CD4-positive, CD25-positive, alpha-beta regulatory T cell (primary cell): ENCODE measurements around the gene NCAPG. TPM values are rescaled to one million over a fixed set of nuclear protein-coding genes. Genes with fewer than 3 reads are reported as not detected.

ENCODE experiments used
- ATAC-seq, 2 donors: fragments of 150-1000 bp; cut with Tn5 transposase; one replicate each; pipeline ENCODE4 v1.10.0; 2021; ENCODE audit warnings: low read depth in 2 of 2, moderate number of reproducible peaks in 2 of 2, moderate library complexity in 1 of 2
- DNase-seq, 3 donors: peaks; one replicate each; pipeline versions ENCODE4 v3.0.0 to v3.0.0-alpha.2; 2012 to 2022; ENCODE audit warnings: mixed read lengths in 1 of 3
- H3K27ac ChIP-seq: one replicate; pipeline ENCODE4 v1.7.0; 2013; ENCODE audit warnings: mild to moderate bottlenecking, low read length; ENCODE audit not compliant: insufficient read depth, poor library complexity, severe bottlenecking
- H3K27me3 ChIP-seq: one replicate; pipeline ENCODE4 v1.7.0; 2013; ENCODE audit warnings: low read length; ENCODE audit not compliant: control insufficient read depth, insufficient read depth
- H3K36me3 ChIP-seq: one replicate; pipeline ENCODE4 v1.7.0; 2013; ENCODE audit warnings: mild to moderate bottlenecking, low read length, moderate library complexity; ENCODE audit not compliant: control insufficient read depth, insufficient read depth
- H3K4me1 ChIP-seq: 2 replicates; pipeline ENCODE4 v1.7.0; 2013; ENCODE audit warnings: mild to moderate bottlenecking, low read length; ENCODE audit not compliant: insufficient read depth, control insufficient read depth, poor library complexity, severe bottlenecking
- H3K4me3 ChIP-seq: one replicate; pipeline ENCODE4 v1.7.0; 2013; ENCODE audit warnings: low read depth, mild to moderate bottlenecking, low read length, moderate library complexity
- H3K9me3 ChIP-seq, 2 experiments: 1 replicate in 1 of 2; 2 replicates in 1 of 2; pipeline ENCODE4 v1.7.0; 2013; ENCODE audit warnings: low read length in 2 of 2, mild to moderate bottlenecking in 1 of 2, moderate library complexity in 1 of 2; ENCODE audit not compliant: control insufficient read depth in 2 of 2
- H3K27ac Mint-ChIP-seq, 3 donors: one replicate each; pipeline ENCODE4 v1.8.0; 2020 to 2022; ENCODE audit warnings: mild to moderate bottlenecking in 3 of 3, mixed read lengths in 3 of 3, moderate library complexity in 2 of 3
- H3K27me3 Mint-ChIP-seq: one replicate; pipeline ENCODE4 v1.8.0; 2022; ENCODE audit warnings: mild to moderate bottlenecking, mixed read lengths
- H3K36me3 Mint-ChIP-seq: one replicate; pipeline ENCODE4 v1.8.0; 2020; ENCODE audit warnings: mixed read lengths
- H3K4me1 Mint-ChIP-seq, 4 donors: one replicate each; pipeline ENCODE4 v1.8.0; 2020 to 2022; ENCODE audit warnings: mixed read lengths in 4 of 4, mild to moderate bottlenecking in 1 of 4
- H3K4me3 Mint-ChIP-seq, 4 donors: one replicate each; pipeline ENCODE4 v1.8.0; 2020 to 2022; ENCODE audit warnings: mild to moderate bottlenecking in 4 of 4, mixed read lengths in 4 of 4, moderate library complexity in 3 of 4
- H3K9me3 Mint-ChIP-seq, 7 donors: one replicate each; pipeline ENCODE4 v1.8.0; 2020 to 2022; ENCODE audit warnings: mixed read lengths in 7 of 7, mild to moderate bottlenecking in 3 of 7, moderate library complexity in 2 of 7
- polyA plus RNA-seq, 4 donors: library from polyadenylated mRNA; unstranded; fragments of 300-500 nt; fragmentation: Illumina TruSeq; gene quantifications; one replicate each; pipeline ENCODE4 v1.2.3, GENCODE V29; 2021
- total RNA-seq: library from RNA; stranded (reverse); gene quantifications from one replicate; pipeline ENCODE4 v1.2.3, GENCODE V29; 2022

NCAPG gene
- total and polyA plus RNA-seq, 5 donors from 2014 or later: 1.0 to 4.5 (median 1.8) TPM

DNA sequence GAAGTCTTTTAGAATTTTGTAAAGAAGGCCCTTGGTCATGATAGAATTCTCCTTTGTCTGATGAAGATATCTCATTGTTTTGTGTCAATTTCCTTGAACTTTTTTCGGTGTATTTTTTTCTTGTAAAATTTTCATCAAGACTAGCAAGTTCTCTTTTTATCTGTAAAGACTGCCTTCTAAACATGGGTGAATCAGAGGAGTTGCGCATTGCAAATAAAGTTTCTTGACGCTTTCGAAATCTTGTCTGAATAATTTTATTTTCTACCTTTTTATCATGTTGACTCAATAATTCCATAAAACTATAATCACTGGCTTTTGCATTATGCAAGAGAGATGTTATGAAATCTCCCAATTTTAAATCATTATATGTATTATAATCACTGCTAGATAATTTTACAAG is 66.2 kb downstream of the NCAPG start:
- H3K4me1 ChIP-seq: no peaks in the 10 kb centered on the region
- H3K36me3 ChIP-seq: no peaks in the 10 kb centered on the region
- no peak for ATAC-seq
- no peaks in the 10 kb centered on the region for H3K9me3 ChIP-seq
- H3K27ac ChIP-seq: no peak overlapping the region
- H3K27ac Mint-ChIP-seq: no peak overlapping the region
- peaks cover 10% of the 10 kb centered on the region for H3K36me3 Mint-ChIP-seq
- no peak overlapping the region for H3K4me3 Mint-ChIP-seq
- no peak for DNase-seq
- H3K4me3 ChIP-seq: no peak overlapping the region
- H3K9me3 Mint-ChIP-seq: peaks cover 0 to 7% (median 1%) of the 10 kb centered on the region in 7 donors
- no peaks in the 10 kb centered on the region for H3K27me3 ChIP-seq
- H3K27me3 Mint-ChIP-seq: no peaks in the 10 kb centered on the region
- no peaks in the 10 kb centered on the region for H3K4me1 Mint-ChIP-seq

DNA sequence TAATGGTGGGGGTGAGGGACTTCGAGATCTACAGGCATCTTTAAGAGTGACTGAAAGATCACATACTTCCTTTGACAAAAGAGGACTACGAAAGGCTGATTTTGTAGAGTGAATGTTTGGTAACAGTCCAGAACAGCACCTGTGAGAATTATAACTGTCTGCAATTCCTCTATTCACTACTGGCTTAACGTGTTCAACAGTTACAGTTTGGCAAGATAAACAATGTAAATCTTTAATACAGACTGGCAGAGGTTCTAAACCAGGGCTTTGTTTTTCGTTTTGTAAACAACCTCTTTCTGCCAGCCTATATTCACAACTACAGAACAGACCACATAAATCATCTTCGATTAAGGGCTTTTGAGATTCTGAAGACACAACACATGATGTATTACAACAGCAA is 66.9 kb downstream of the NCAPG start:
- H3K4me1 ChIP-seq: no peaks in the 10 kb centered on the region
- ATAC-seq: no peak
- H3K9me3 ChIP-seq: no peaks in the 10 kb centered on the region
- no peak overlapping the region for H3K27ac ChIP-seq
- Mint-ChIP-seq H3K9me3 (peaks cover 0 to 7% (median 1%) of the 10 kb centered on the region in 7 donors), H3K4me3 (no peak overlapping the region), H3K36me3 (peaks cover 10% of the 10 kb centered on the region), H3K27me3 (no peaks in the 10 kb centered on the region), H3K4me1 (no peaks in the 10 kb centered on the region), H3K27ac (no peak overlapping the region)
- H3K27me3 ChIP-seq: no peaks in the 10 kb centered on the region
- no peak for DNase-seq
- no peaks in the 10 kb centered on the region for H3K36me3 ChIP-seq
- H3K4me3 ChIP-seq: no peak overlapping the region

DNA sequence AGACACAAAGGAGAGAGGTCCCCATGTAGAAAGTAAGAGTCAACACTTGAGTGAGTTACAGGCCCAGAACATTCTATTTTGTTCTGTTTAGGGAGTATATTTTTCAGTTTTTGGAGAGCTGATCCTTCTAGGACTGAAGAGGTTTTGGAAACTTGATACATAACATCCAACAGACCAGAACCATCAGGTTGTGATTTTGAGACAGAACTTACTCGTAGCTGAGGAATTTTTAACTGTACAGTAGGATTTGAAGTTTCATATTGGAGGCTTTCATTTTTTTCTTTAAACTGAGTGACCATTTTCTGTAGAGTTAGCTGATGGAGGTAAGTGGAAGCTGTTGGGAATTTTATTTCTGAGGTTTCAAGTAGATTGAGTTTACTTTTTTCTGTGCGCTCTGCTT is 73.3 kb downstream of the NCAPG start:
- no peaks in the 10 kb centered on the region for H3K27me3 Mint-ChIP-seq

DNA sequence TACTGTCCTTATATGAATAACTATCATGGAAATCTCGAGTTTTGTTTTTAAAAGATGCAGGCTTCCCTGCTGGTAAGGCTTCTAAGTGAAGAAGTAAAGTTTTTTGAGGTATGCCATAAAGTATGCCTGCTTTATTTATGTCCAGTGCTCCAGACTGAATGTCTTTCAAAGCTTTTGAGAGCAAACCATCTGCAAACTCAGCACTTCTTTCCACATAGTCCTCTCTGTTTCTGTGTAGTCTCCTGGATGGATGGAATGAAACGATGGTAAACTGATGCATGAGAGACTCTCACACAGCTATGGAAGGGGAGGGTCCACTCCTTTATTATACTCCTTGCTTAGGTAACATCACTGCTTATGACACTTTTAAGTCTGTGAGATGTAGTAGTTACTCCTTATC is 73.7 kb downstream of the NCAPG start:
- H3K27ac Mint-ChIP-seq: no peak overlapping the region

More for the DNA sequence above, 73.3 kb downstream of the NCAPG start:
- H3K9me3 ChIP-seq: no peaks in the 10 kb centered on the region
- no peak overlapping the region for H3K4me3 Mint-ChIP-seq
- H3K4me3 ChIP-seq: no peak overlapping the region
- no peaks in the 10 kb centered on the region for H3K4me1 ChIP-seq
- no peaks in the 10 kb centered on the region for H3K27me3 ChIP-seq
- peaks cover 2% of the 10 kb centered on the region for H3K36me3 ChIP-seq
- no peak overlapping the region for H3K27ac Mint-ChIP-seq
- peaks cover 13% of the 10 kb centered on the region for H3K36me3 Mint-ChIP-seq
- DNase-seq (no peak), ATAC-seq (no peak)
- H3K4me1 Mint-ChIP-seq: no peaks in the 10 kb centered on the region
- peaks cover 0 to 1% (median 0%) of the 10 kb centered on the region in 7 donors for H3K9me3 Mint-ChIP-seq
- H3K27ac ChIP-seq: no peak overlapping the region

DNA sequence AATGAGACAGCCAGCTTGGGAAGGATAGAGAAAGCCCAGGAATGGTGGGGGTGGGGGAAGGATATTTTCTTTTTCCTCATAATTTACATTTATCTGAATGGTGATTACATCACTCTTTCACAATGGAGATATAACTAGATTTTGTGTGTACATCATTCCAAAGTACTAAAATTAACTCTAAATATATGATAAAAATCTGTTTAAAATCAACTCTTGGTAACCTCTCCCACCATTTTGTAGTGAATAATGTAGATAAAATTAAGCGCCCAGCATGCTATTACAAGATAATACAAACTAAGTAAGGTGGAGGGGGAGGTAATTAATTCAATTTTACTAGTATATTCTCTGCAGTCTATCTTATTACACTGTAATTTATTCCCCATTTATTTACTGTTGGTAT is 78.9 kb downstream of the NCAPG start:
- DNase-seq (no peak), ATAC-seq (no peak)
- no peak overlapping the region for H3K27ac Mint-ChIP-seq
- no peaks in the 10 kb centered on the region for H3K9me3 ChIP-seq
- no peak overlapping the region for H3K27ac ChIP-seq
- no peaks in the 10 kb centered on the region for H3K4me1 Mint-ChIP-seq
- no peaks in the 10 kb centered on the region for H3K27me3 Mint-ChIP-seq
- no peak overlapping the region for H3K4me3 Mint-ChIP-seq
- no peak overlapping the region for H3K4me3 ChIP-seq
- no peaks in the 10 kb centered on the region for H3K27me3 ChIP-seq
- peaks cover 1% of the 10 kb centered on the region for H3K36me3 Mint-ChIP-seq
- H3K9me3 Mint-ChIP-seq: no peaks in the 10 kb centered on the region
- H3K36me3 ChIP-seq: no peaks in the 10 kb centered on the region
- H3K4me1 ChIP-seq: no peaks in the 10 kb centered on the region

More for the DNA sequence above, 73.7 kb downstream of the NCAPG start:
- DNase-seq: no peak
- Histone ChIP-seq H3K9me3 (no peaks in the 10 kb centered on the region), H3K36me3 (peaks cover 2% of the 10 kb centered on the region), H3K27ac (no peak overlapping the region), H3K27me3 (no peaks in the 10 kb centered on the region), H3K4me3 (no peak overlapping the region), H3K4me1 (no peaks in the 10 kb centered on the region)
- H3K36me3 Mint-ChIP-seq: peaks cover 13% of the 10 kb centered on the region
- H3K4me3 Mint-ChIP-seq: no peak overlapping the region
- no peak for ATAC-seq
- H3K27me3 Mint-ChIP-seq: no peaks in the 10 kb centered on the region
- H3K4me1 Mint-ChIP-seq: no peaks in the 10 kb centered on the region
- H3K9me3 Mint-ChIP-seq: peaks cover 0 to 1% (median 0%) of the 10 kb centered on the region in 7 donors

DNA sequence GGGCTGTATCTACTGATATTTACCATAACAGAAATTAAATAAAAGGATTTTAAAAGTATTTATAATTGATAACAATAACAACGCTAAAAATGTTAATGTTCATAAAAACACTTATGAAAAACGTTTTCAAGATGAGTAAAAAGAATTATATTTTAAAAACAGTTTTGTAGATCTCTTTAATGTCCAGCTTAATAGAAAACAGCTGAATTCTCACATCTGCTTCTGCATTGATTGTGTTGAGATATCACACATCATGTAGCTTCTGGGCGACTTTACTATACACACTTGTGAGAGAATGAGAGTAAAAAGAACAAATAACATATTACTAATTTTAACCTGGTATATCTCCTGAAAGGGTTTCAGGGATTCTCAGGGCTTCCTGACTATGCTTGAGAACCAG is 83.6 kb downstream of the NCAPG start:
- Histone ChIP-seq H3K9me3 (no peaks in the 10 kb centered on the region), H3K4me3 (no peak overlapping the region), H3K36me3 (no peaks in the 10 kb centered on the region), H3K27me3 (no peaks in the 10 kb centered on the region), H3K27ac (no peak overlapping the region), H3K4me1 (no peaks in the 10 kb centered on the region)
- DNase-seq (no peak), ATAC-seq (no peak)
- Mint-ChIP-seq H3K4me1 (peaks cover 0 to 5% (median under 1%) of the 10 kb centered on the region in 4 donors), H3K27me3 (no peaks in the 10 kb centered on the region), H3K27ac (no peak overlapping the region), H3K9me3 (peaks cover 0 to 3% (median 0%) of the 10 kb centered on the region in 7 donors), H3K4me3 (no peak overlapping the region), H3K36me3 (peaks cover 17% of the 10 kb centered on the region)

Other genes with a start within 250 kb of the NCAPG start
- 65.4 TPM for gene LAP3, start 233.8 kb upstream of the NCAPG start, total RNA-seq
- gene LAP3, start 233.8 kb upstream of the NCAPG start, polyA plus RNA-seq: 10 to 100 TPM; 50.9 to 68.5 (median 62.8) TPM
- gene MED28, start 196.3 kb upstream of the NCAPG start, total RNA-seq: 61.6 TPM
- 10 to 100 TPM; 32.8 to 47.3 (median 44.9) TPM for gene MED28, start 196.3 kb upstream of the NCAPG start, polyA plus RNA-seq
- gene FAM184B, start 29.4 kb upstream of the NCAPG start, total RNA-seq: not detected
- under 1 TPM in 1 of 4 donors, not detected in 3; 0.03 TPM for gene FAM184B, start 29.4 kb upstream of the NCAPG start, polyA plus RNA-seq
- 82.3 TPM for gene DCAF16, start 222 bp upstream of the NCAPG start, total RNA-seq
- gene DCAF16, start 222 bp upstream of the NCAPG start, polyA plus RNA-seq: 10 to 100 TPM; 16.8 to 28.4 (median 17.7) TPM
- gene LCORL, start 210.8 kb downstream of the NCAPG start, total RNA-seq: 11.3 TPM
- gene LCORL, start 210.8 kb downstream of the NCAPG start, polyA plus RNA-seq: 10 to 100 TPM in 2 of 4 donors, 1 to 10 TPM in 2; 7.0 to 15.6 (median 10.3) TPM